Dermis lymphatic vessel endothelial cell (primary cell): ENCODE measurements around the gene ELAPOR1. TPM values are rescaled to one million over a fixed set of nuclear protein-coding genes. Genes with fewer than 3 reads are reported as not detected.

Experiments used
- total RNA-seq: library from RNA; depleted of rRNA; stranded (reverse); fragments of >200 nt; gene quantifications from 2 replicates; pipeline ENCODE4 v1.2.1, GENCODE V29; 2014

Gene ELAPOR1, protein sequence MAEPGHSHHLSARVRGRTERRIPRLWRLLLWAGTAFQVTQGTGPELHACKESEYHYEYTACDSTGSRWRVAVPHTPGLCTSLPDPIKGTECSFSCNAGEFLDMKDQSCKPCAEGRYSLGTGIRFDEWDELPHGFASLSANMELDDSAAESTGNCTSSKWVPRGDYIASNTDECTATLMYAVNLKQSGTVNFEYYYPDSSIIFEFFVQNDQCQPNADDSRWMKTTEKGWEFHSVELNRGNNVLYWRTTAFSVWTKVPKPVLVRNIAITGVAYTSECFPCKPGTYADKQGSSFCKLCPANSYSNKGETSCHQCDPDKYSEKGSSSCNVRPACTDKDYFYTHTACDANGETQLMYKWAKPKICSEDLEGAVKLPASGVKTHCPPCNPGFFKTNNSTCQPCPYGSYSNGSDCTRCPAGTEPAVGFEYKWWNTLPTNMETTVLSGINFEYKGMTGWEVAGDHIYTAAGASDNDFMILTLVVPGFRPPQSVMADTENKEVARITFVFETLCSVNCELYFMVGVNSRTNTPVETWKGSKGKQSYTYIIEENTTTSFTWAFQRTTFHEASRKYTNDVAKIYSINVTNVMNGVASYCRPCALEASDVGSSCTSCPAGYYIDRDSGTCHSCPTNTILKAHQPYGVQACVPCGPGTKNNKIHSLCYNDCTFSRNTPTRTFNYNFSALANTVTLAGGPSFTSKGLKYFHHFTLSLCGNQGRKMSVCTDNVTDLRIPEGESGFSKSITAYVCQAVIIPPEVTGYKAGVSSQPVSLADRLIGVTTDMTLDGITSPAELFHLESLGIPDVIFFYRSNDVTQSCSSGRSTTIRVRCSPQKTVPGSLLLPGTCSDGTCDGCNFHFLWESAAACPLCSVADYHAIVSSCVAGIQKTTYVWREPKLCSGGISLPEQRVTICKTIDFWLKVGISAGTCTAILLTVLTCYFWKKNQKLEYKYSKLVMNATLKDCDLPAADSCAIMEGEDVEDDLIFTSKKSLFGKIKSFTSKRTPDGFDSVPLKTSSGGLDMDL
- total RNA-seq = under 0.01 TPM in 2 replicates

DNA sequence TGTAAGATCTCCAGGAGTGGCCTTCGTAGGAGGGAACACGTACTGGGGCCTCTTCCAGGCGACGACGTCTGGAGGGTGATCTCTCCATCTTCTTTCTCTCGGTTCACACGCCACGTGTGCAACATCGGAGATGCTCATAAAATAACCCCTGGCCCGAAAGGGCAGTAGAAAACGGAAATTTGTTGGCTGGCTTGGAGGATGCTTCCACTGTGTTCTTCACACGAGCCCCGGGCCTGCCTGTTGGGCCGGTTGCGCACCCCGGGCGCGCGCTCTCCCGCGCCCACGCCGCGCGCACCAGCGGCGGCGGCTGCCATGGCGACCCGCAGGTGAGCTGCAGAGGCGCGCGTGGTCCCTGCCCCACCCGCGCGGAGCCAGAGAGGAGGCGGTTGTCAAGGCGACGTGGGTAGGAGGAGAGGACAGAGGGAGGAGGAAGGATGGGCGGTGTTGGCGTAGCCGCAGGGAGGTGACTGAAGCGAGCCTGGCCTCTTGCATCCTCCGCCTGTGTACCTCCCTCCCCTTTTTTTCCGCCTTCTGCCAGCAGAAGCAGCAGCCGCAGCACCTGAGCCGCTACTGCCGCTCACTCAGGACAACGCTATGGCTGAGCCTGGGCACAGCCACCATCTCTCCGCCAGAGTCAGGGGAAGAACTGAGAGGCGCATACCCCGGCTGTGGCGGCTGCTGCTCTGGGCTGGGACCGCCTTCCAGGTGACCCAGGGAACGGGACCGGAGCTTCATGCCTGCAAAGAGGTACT, at the start of gene ELAPOR1:
ELAPOR1 (plus strand) TSS at position 526 of the 752 bp plus-strand sequence; CDS start at position 595, 69 bp downstream.

DNA sequence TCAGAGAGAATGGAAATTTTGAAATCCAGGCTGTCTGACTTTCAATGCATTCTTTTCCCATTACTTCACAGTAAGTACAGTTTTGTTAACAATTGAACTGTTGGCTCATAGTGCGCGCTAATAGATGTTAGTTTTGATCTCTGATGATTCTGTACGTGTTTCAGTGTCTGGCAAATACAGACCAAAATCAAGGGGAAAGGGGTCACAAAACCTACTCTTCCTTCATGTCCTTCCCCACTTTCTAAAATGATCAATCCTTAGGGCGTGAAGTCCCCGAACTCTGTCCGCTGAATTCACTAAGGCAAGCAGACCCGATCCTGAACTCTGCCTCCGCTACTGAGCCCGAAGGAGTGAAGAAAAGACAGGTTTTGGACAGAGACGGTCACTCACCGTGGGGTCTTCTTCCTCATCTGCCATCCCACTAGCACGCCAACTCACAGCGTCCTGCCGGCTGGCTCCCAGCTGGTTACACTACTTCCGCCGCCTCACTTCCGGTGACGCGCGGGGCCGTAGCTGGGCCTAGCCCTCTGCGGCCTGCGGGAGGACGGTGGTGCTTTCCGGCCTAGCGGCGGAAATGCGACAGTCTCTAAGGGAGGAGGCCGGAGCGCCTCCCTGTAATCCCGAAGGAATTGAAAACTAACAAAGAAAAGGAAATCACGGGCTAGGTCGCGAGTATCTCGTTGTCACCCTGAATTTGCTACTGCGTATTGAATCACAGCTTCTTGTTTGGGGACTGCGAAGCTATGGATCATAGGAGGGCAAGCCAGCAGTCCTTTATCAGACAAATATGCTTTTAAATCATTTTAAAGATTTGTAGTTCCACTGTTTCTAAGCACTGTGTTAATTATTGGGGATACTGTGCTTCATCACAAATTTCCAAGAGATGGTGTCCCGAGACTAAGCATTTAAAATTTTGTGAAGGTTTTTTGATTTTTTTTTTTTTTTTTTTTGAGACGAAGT, 38.1 kb upstream of the ELAPOR1 start, which contains the start of gene TAF13:
TAF13 (minus strand) TSS at position 473 of the 960 bp plus-strand sequence; CDS start at position 417, 56 bp downstream.

DNA sequence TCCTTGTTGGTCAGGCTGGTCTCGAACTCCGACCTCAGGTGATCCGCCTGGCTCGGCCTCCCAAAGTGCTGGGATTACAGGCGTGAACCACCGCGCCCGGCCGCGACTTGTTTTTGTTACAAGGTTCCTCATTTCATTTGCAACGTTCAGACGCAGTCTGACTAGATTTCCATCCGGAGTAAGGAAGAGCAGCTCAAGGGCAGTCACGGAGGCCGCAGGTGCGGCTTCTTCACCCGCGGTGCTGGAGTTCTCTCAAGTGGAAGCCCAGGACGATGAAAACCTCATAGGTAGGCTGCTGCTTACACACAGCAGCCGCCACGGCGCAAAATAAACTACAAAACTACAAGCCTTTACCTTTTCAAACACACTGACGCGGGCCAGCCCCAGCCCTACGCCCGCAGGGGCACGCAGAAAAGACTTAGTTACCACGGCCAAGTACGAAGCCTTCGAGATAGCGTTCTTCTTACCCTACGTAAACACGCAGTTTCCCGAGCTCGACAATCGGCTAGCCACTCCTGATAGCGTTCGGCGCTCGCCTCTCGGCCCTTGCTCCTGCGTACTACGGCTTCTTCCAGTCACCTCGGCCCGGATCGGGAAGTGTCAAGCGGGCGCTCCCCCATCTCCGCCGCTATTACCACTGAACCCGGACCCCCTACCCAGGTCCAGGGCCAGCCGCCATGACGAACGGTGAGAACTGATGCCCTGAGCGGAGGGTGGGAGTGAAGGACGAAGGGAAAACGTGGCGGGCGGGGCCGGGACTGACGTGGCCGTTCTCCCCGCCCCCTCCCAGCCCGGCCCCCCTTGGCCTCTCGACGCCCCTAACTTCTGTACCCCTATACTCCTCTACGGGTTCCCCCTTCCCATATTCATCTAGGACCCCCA, 23.5 kb upstream of the ELAPOR1 start, which contains the start of gene TMEM167B:
TMEM167B (plus strand) TSS at position 569 of the 882 bp plus-strand sequence; CDS start at position 678, 109 bp downstream.

Other genes starting within 250 kb of the ELAPOR1 start
- gene GPSM2, start 237.1 kb upstream of the ELAPOR1 start, total RNA-seq = 7.2 and 7.6 TPM in 2 replicates
- 24.1 and 27.6 TPM in 2 replicates for gene CLCC1, start 150.6 kb upstream of the ELAPOR1 start, total RNA-seq
- gene WDR47, start 72.0 kb upstream of the ELAPOR1 start, total RNA-seq = 16.7 and 18.2 TPM in 2 replicates
- gene TAF13, start 38.1 kb upstream of the ELAPOR1 start, total RNA-seq = 59.9 and 62.2 TPM in 2 replicates
- gene TMEM167B, start 23.4 kb upstream of the ELAPOR1 start, total RNA-seq = 22.6 and 26.0 TPM in 2 replicates
- gene SARS1, start 99.8 kb downstream of the ELAPOR1 start, total RNA-seq = 147 and 169 TPM in 2 replicates
- gene CELSR2, start 135.4 kb downstream of the ELAPOR1 start, total RNA-seq = 0.43 and 0.65 TPM in 2 replicates
- gene PSRC1, start 169.0 kb downstream of the ELAPOR1 start, total RNA-seq = 1.0 and 1.3 TPM in 2 replicates
- not detected in 2 replicates for gene MYBPHL, start 192.9 kb downstream of the ELAPOR1 start, total RNA-seq